ENCODE measurements around the gene CEP97. TPM values are rescaled to one million over a fixed set of nuclear protein-coding genes. Genes with fewer than 3 reads are reported as not detected.
A peak's percentile ranks its signal among the peaks of the same experiment; 100 is the strongest.

CEP97 gene
- total RNA-seq, 1 experiment from 2014 or later = 11.5 TPM

GRCh38 chr3:101806491-101806890, 82.1 kb downstream of the CEP97 start:
- Mint-ChIP-seq H3K9me3 (ENCODE audit: unreplicated experiment) (no peaks in the 10 kb centered on the region), H3K27ac (ENCODE audit: low read depth, unreplicated experiment) (no peak overlapping the region), H3K27me3 (ENCODE audit: insufficient read depth, unreplicated experiment) (no peaks in the 10 kb centered on the region), H3K36me3 (ENCODE audit: insufficient read depth, unreplicated experiment) (no peaks in the 10 kb centered on the region), H3K4me1 (ENCODE audit: insufficient read depth, unreplicated experiment) (peaks cover 10% of the 10 kb centered on the region), H3K4me3 (ENCODE audit: unreplicated experiment) (no peak overlapping the region)
- intact Hi-C loops (cut with micrococcal nuclease) = no loop called here
- POLR2A ChIA-PET = interaction anchor here (0.7 to 1.6 kb wide), 2 partner anchors 419 to 423 kb away, joined by 3 to 6 read pairs; no protein-coding TSS in a partner anchor
- TF ChIP-seq, protein P1, sequence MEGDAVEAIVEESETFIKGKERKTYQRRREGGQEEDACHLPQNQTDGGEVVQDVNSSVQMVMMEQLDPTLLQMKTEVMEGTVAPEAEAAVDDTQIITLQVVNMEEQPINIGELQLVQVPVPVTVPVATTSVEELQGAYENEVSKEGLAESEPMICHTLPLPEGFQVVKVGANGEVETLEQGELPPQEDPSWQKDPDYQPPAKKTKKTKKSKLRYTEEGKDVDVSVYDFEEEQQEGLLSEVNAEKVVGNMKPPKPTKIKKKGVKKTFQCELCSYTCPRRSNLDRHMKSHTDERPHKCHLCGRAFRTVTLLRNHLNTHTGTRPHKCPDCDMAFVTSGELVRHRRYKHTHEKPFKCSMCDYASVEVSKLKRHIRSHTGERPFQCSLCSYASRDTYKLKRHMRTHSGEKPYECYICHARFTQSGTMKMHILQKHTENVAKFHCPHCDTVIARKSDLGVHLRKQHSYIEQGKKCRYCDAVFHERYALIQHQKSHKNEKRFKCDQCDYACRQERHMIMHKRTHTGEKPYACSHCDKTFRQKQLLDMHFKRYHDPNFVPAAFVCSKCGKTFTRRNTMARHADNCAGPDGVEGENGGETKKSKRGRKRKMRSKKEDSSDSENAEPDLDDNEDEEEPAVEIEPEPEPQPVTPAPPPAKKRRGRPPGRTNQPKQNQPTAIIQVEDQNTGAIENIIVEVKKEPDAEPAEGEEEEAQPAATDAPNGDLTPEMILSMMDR (IDR thresholded peaks at IDR 0.05; ENCODE audit: unreplicated experiment) = no peak
- no TSS peak for BruUV-seq (replicated peaks)
- no peak for DNase-seq (ENCODE audit: unreplicated experiment)
- CTCF ChIA-PET = interaction anchor here (0.6 to 21.4 kb wide), 6 partner anchors 15 to 419 kb away, joined by 3 to 795 read pairs (median 4); no protein-coding TSS in a partner anchor

- BruUV-seq (replicated peaks) = no TSS peak
- H3K27ac Mint-ChIP-seq (ENCODE audit: low read depth, unreplicated experiment) = no peak overlapping the region
- ChIA-PET CTCF (interaction anchor here (0.6 to 21.4 kb wide), 11 partner anchors 12 to 721 kb away, joined by 3 to 795 read pairs (median 3); no protein-coding TSS in a partner anchor), POLR2A (interaction anchor here (0.9 to 1.6 kb wide), 4 partner anchors 21 to 421 kb away, joined by 3 to 6 read pairs (median 4); partner anchors contain the start of gene NFKBIZ)
- intact Hi-C loops (cut with micrococcal nuclease) = no loop called here
- H3K9me3 Mint-ChIP-seq (ENCODE audit: unreplicated experiment) = no peaks in the 10 kb centered on the region
- no peaks in the 10 kb centered on the region for H3K27me3 Mint-ChIP-seq (ENCODE audit: insufficient read depth, unreplicated experiment)
- H3K4me1 Mint-ChIP-seq (ENCODE audit: insufficient read depth, unreplicated experiment) = peaks cover 10% of the 10 kb centered on the region
- no peak for DNase-seq (ENCODE audit: unreplicated experiment)
- TF ChIP-seq, protein P1 (IDR thresholded peaks at IDR 0.05; ENCODE audit: unreplicated experiment) = no peak
- no peaks in the 10 kb centered on the region for H3K36me3 Mint-ChIP-seq (ENCODE audit: insufficient read depth, unreplicated experiment)
- no peak overlapping the region for H3K4me3 Mint-ChIP-seq (ENCODE audit: unreplicated experiment)
These were observed 83.5 kb downstream of the CEP97 start for GRCh38 chr3:101807888-101808287.

GRCh38 chr3:101809178-101810021, 85.0 kb downstream of the CEP97 start:
- BruUV-seq (replicated peaks) = no TSS peak
- TF ChIP-seq, protein P1 (IDR thresholded peaks at IDR 0.05; ENCODE audit: unreplicated experiment) = peak; percentile 64
- Mint-ChIP-seq H3K4me1 (ENCODE audit: insufficient read depth, unreplicated experiment) (peaks cover 10% of the 10 kb centered on the region), H3K4me3 (ENCODE audit: unreplicated experiment) (no peak overlapping the region), H3K9me3 (ENCODE audit: unreplicated experiment) (no peaks in the 10 kb centered on the region), H3K36me3 (ENCODE audit: insufficient read depth, unreplicated experiment) (no peaks in the 10 kb centered on the region), H3K27me3 (ENCODE audit: insufficient read depth, unreplicated experiment) (no peaks in the 10 kb centered on the region), H3K27ac (ENCODE audit: low read depth, unreplicated experiment) (no peak overlapping the region)
- ChIA-PET CTCF (interaction anchor here (0.6 to 21.4 kb wide), 12 partner anchors 9 to 919 kb away, joined by 3 to 795 read pairs (median 4); no protein-coding TSS in a partner anchor), POLR2A (interaction anchor here (1.2 to 1.7 kb wide), 2 partner anchors 40 to 416 kb away, joined by 6 to 7 read pairs; partner anchors contain the start of gene NFKBIZ)
- peak; percentile 46 for DNase-seq (ENCODE audit: unreplicated experiment)
- intact Hi-C loops (cut with micrococcal nuclease) = loop anchor here (1.0 to 5.0 kb wide), 3 partner anchors 43 to 728 kb away; no protein-coding TSS in a partner anchor

GRCh38 chr3:101810022-101810418, 85.6 kb downstream of the CEP97 start:
- DNase-seq (ENCODE audit: unreplicated experiment) = no peak
- intact Hi-C loops (cut with micrococcal nuclease) = loop anchor here (5.0 kb wide), 2 partner anchors 42 to 727 kb away; no protein-coding TSS in a partner anchor
- ChIA-PET CTCF (interaction anchor here (0.6 to 21.4 kb wide), 11 partner anchors 8 to 919 kb away, joined by 3 to 795 read pairs (median 4); no protein-coding TSS in a partner anchor), POLR2A (interaction anchor here (0.7 to 1.7 kb wide), 3 partner anchors 10 to 415 kb away, joined by 3 to 7 read pairs (median 6); partner anchors contain the start of gene NFKBIZ)
- TF ChIP-seq, protein P1 (IDR thresholded peaks at IDR 0.05; ENCODE audit: unreplicated experiment) = no peak
- no peak overlapping the region for H3K4me3 Mint-ChIP-seq (ENCODE audit: unreplicated experiment)
- BruUV-seq (replicated peaks) = no TSS peak
- H3K27me3 Mint-ChIP-seq (ENCODE audit: insufficient read depth, unreplicated experiment) = no peaks in the 10 kb centered on the region
- peaks cover 10% of the 10 kb centered on the region for H3K4me1 Mint-ChIP-seq (ENCODE audit: insufficient read depth, unreplicated experiment)
- H3K36me3 Mint-ChIP-seq (ENCODE audit: insufficient read depth, unreplicated experiment) = no peaks in the 10 kb centered on the region
- no peak overlapping the region for H3K27ac Mint-ChIP-seq (ENCODE audit: low read depth, unreplicated experiment)
- no peaks in the 10 kb centered on the region for H3K9me3 Mint-ChIP-seq (ENCODE audit: unreplicated experiment)
